HepG2 (cell line): ENCODE results near the gene XPO1.

Experiments used
- KMT2B ChIP-seq: IDR thresholded peaks from 2 replicates; pipeline ENCODE4 v1.6.1; 2016; ENCODE audit warnings: missing genetic modification reagents, missing compliant biosample characterization
- SMAD3 ChIP-seq: sonication (generic); formaldehyde crosslinking; IDR thresholded peaks from 2 replicates; pipeline ENCODE4 v1.4.0; 2020; ENCODE audit warnings: missing genetic modification reagents
- SP2 ChIP-seq: sonication (generic); formaldehyde crosslinking; IDR thresholded peaks from 2 replicates; pipeline ENCODE4 v1.5.1; 2020; ENCODE audit warnings: mild to moderate bottlenecking, missing genetic modification reagents
- TBP ChIP-seq: sonication (generic); formaldehyde crosslinking; IDR thresholded peaks from 2 replicates; pipeline ENCODE4 v1.5.0; 2020; ENCODE audit warnings: missing genetic modification reagents
- TF ChIP-seq, protein P1 (sequence below): sonication (generic); formaldehyde crosslinking; IDR thresholded peaks from 2 replicates; pipeline ENCODE4 v1.5.0; 2020; ENCODE audit warnings: mild to moderate bottlenecking, missing genetic modification reagents, moderate library complexity
- TF ChIP-seq, protein P2 (sequence below): sonication (generic); formaldehyde crosslinking; IDR thresholded peaks from 2 replicates; pipeline ENCODE4 v1.5.0; 2020; ENCODE audit warnings: missing genetic modification reagents, mild to moderate bottlenecking, borderline replicate concordance
- TF ChIP-seq, protein P3 (sequence below): sonication (generic); formaldehyde crosslinking; IDR thresholded peaks from 2 replicates; pipeline ENCODE4 v1.4.0; 2020; ENCODE audit warnings: missing genetic modification reagents, mild to moderate bottlenecking, borderline replicate concordance

DNA sequence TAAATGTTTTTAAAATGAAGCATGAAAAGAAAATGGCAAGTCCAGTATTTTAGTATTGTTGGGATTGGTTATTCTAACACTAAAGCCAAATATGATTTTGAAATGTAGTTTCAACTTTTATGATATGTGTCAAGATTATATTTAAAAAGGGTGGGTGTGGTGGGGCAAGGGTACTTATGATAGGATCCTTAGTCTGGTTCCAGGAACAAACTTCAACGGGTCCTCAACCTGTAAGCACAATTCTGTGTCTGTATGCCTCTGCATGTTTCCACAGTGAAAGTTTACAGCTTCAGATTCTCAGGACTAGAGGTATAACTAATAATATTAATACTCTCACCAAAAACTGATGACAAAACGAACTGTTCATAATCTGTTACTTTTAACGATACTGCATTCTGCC is 73.1 kb downstream of the XPO1 start:
- TF ChIP-seq KMT2B (CRISPR knock-in tag) (no peak), SMAD3 (CRISPR knock-in tag) (no peak), SP2 (CRISPR knock-in tag) (no peak), TBP (CRISPR knock-in tag) (no peak)
- TF ChIP-seq, protein P1, sequence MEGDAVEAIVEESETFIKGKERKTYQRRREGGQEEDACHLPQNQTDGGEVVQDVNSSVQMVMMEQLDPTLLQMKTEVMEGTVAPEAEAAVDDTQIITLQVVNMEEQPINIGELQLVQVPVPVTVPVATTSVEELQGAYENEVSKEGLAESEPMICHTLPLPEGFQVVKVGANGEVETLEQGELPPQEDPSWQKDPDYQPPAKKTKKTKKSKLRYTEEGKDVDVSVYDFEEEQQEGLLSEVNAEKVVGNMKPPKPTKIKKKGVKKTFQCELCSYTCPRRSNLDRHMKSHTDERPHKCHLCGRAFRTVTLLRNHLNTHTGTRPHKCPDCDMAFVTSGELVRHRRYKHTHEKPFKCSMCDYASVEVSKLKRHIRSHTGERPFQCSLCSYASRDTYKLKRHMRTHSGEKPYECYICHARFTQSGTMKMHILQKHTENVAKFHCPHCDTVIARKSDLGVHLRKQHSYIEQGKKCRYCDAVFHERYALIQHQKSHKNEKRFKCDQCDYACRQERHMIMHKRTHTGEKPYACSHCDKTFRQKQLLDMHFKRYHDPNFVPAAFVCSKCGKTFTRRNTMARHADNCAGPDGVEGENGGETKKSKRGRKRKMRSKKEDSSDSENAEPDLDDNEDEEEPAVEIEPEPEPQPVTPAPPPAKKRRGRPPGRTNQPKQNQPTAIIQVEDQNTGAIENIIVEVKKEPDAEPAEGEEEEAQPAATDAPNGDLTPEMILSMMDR (CRISPR knock-in tag) = no peak
- TF ChIP-seq, protein P2, sequence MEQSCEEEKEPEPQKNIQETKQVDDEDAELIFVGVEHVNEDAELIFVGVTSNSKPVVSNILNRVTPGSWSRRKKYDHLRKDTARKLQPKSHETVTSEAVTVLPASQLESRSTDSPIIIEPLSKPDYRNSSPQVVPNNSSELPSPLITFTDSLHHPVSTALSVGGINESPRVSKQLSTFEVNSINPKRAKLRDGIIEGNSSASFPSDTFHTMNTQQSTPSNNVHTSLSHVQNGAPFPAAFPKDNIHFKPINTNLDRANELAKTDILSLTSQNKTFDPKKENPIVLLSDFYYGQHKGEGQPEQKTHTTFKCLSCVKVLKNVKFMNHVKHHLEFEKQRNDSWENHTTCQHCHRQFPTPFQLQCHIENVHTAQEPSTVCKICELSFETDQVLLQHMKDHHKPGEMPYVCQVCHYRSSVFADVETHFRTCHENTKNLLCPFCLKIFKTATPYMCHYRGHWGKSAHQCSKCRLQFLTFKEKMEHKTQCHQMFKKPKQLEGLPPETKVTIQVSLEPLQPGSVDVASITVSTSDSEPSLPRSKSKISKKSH = no peak
- TF ChIP-seq, protein P3, sequence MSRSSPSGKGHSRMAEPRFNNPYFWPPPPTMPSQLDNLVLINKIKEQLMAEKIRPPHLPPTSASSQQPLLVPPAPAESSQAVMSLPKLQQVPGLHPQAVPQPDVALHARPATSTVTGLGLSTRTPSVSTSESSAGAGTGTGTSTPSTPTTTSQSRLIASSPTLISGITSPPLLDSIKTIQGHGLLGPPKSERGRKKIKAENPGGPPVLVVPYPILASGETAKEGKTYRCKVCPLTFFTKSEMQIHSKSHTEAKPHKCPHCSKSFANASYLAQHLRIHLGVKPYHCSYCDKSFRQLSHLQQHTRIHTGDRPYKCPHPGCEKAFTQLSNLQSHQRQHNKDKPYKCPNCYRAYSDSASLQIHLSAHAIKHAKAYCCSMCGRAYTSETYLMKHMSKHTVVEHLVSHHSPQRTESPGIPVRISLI (CRISPR knock-in tag) = no peak
